Measurements from ENCODE around the gene NHSL2.

Gene NHSL2

DNA sequence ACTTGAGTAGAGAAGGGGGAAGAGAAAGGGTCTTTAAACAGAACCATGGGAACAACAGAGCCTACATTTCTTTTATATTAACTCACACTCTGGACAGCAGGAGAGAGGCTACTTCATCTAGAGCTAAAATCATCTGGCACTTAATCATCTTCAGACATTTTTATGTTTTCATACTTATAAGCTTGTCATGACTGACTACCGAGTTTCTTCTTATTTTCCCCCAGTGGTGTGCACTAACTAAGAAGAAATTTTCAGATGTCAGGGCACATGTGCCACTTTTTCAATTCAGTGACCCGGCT, 232.9 kb downstream of the NHSL2 start:
- TF ChIP-seq CTCF (IDR thresholded peaks at IDR 0.05), result no peak
- DNase-seq, result no peak
- Mint-ChIP-seq H3K27ac (no peak overlapping the region), H3K9me3 (peaks cover 52% of the 10 kb centered on the region), H3K4me1 (peaks cover 9% of the 10 kb centered on the region), H3K36me3 (ENCODE audit: low read depth) (peaks cover 52% of the 10 kb centered on the region), H3K27me3 (ENCODE audit: low read depth, poor library complexity) (no peaks in the 10 kb centered on the region), H3K4me3 (no peak overlapping the region)

DNA sequence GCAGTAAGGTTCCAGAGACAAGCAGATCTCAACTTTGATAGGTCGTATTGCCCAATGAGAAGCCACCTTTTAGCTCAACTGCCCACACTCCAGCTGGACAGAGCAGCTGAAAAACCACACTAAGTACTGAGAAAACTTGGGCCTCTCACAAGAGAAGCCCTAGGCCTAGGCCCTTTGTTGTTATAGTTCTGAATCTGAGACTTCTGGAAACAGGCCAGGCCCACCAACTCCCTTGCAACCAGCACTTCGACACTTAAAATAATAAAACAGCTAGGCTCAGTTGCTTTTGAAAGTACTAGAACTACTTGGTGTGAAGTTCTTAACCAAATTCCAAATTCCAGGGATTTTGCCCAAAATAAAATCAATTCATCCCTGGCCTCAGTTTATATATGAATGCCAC, 234.5 kb downstream of the NHSL2 start:
- Mint-ChIP-seq H3K27ac (no peak overlapping the region), H3K9me3 (peaks cover 42% of the 10 kb centered on the region), H3K36me3 (ENCODE audit: low read depth) (peaks cover 40% of the 10 kb centered on the region), H3K27me3 (ENCODE audit: low read depth, poor library complexity) (no peaks in the 10 kb centered on the region), H3K4me3 (no peak overlapping the region), H3K4me1 (peaks cover 9% of the 10 kb centered on the region)
- no peak for DNase-seq
- no peak for TF ChIP-seq CTCF (IDR thresholded peaks at IDR 0.05)

DNA sequence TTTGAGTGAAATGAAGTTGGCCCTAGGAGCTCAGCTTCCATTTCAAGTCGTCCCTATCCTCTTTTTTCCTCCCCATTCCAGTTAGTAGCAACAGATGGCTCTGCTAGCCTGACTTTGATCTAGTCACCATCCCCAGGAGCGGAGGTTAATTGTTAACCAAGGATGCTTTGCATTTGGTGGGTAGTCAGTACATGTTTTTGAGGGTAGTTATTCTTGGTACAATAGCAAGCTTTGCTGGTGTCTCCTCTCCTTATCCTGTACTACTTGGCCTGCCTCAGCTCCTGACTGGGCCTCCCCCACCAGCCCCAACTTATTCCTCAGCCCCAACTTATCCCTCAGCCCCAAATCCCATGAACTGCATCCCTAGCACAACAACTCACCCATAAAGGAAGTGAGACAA, 235.9 kb downstream of the NHSL2 start:
- Mint-ChIP-seq H3K27me3 (ENCODE audit: low read depth, poor library complexity) (peaks cover 5% of the 10 kb centered on the region), H3K36me3 (ENCODE audit: low read depth) (peaks cover 26% of the 10 kb centered on the region), H3K4me1 (peaks cover 9% of the 10 kb centered on the region), H3K9me3 (peaks cover 32% of the 10 kb centered on the region), H3K4me3 (no peak overlapping the region), H3K27ac (no peak overlapping the region)
- no peak for DNase-seq
- TF ChIP-seq CTCF (IDR thresholded peaks at IDR 0.05), result no peak

DNA sequence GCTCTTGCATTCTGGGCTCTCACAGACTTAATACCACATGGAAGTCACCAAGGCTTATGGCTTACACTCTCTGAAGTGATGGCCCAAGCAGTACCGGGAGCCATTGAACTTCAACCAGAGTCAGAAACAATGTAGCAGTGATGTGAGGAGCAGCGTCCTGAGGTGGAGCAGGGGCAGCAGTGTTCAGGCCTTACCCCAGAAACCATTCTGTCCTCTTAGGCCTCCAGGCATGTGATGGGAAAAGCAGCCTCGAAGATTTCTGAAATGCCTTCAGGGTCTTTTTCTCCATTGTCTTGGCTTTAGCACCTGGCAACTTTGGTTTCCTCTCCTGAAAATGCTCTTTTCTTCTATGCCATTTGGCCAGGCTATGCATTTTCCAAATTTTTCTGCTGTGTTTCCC, 248.1 kb downstream of the NHSL2 start:
- no peak for DNase-seq
- H3K9me3 Mint-ChIP-seq, result peaks cover 73% of the 10 kb centered on the region
- H3K4me1 Mint-ChIP-seq, result no peaks in the 10 kb centered on the region
- peaks cover 4% of the 10 kb centered on the region for H3K36me3 Mint-ChIP-seq (ENCODE audit: low read depth)
- H3K27ac Mint-ChIP-seq, result no peak overlapping the region
- peaks cover 23% of the 10 kb centered on the region for H3K27me3 Mint-ChIP-seq (ENCODE audit: low read depth, poor library complexity)
- H3K4me3 Mint-ChIP-seq, result no peak overlapping the region
- TF ChIP-seq CTCF (IDR thresholded peaks at IDR 0.05), result no peak

DNA sequence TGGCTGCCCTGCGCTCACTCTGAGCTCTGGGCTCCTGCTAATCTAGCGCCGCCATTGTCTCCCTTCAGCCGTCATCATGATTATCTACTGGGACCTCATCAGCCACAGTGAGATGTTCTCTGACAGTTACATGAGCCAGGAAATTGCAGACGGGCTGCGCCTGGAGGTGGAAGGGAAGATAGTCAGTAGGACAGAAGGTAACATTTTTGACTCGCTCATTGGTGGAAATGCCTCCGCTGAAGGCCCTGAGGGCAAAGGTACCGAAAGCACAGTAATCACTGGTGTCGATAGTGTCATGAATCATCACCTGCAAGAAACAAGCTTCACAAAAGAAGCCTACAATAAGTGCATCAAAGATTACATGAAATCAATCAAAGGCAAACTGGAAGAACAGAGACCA, 249.1 kb downstream of the NHSL2 start:
- no peak for TF ChIP-seq CTCF (IDR thresholded peaks at IDR 0.05)
- H3K9me3 Mint-ChIP-seq, result peaks cover 65% of the 10 kb centered on the region
- no peak for DNase-seq
- peaks cover 4% of the 10 kb centered on the region for H3K36me3 Mint-ChIP-seq (ENCODE audit: low read depth)
- H3K4me3 Mint-ChIP-seq, result no peak overlapping the region
- no peak overlapping the region for H3K27ac Mint-ChIP-seq
- no peaks in the 10 kb centered on the region for H3K4me1 Mint-ChIP-seq
- peaks cover 26% of the 10 kb centered on the region for H3K27me3 Mint-ChIP-seq (ENCODE audit: low read depth, poor library complexity)

DNA sequence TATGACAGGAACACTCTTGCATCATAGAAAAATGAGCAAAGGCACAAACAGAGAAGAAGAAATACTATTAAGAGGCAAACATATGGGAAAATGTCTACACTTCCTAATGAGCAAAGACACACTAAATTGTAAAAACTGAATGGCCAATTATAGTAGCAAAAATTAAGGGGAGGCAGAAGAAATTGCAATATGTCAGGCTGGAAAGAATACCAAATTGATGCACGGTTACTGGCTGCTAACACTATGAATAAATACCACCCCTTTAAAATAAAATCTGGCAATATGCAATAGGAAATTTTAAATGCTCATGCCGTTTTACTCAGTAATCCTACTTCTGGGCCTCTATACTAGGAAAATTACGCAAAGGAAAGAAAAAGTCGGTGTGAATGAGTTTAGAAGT, 254.9 kb downstream of the NHSL2 start:
- DNase-seq, result no peak
- Mint-ChIP-seq H3K27me3 (ENCODE audit: low read depth, poor library complexity) (peaks cover 10% of the 10 kb centered on the region), H3K27ac (no peak overlapping the region), H3K36me3 (ENCODE audit: low read depth) (no peaks in the 10 kb centered on the region), H3K9me3 (peaks cover 40% of the 10 kb centered on the region), H3K4me3 (no peak overlapping the region), H3K4me1 (no peaks in the 10 kb centered on the region)
- TF ChIP-seq CTCF (IDR thresholded peaks at IDR 0.05), result no peak
